GM23248 (cell line): Measurements from ENCODE around the gene MASP1.

Source experiments
- EZH2 ChIP-seq: fragments of 200-600 bp; sonication (generic); IDR thresholded peaks from 2 replicates; pipeline ENCODE4 v1.6.1; 2018; ENCODE audit warnings: antibody characterized with exemption, mild to moderate bottlenecking; ENCODE audit not compliant: insufficient read depth, poor library complexity, severe bottlenecking
- EZH2phosphoT487 ChIP-seq: fragments of 200-600 bp; sonication (generic); IDR thresholded peaks from 2 replicates; pipeline ENCODE4 v1.6.1; 2018; ENCODE audit warnings: antibody characterized with exemption, moderate library complexity, mild to moderate bottlenecking, low read depth; ENCODE audit not compliant: insufficient read depth

DNA sequence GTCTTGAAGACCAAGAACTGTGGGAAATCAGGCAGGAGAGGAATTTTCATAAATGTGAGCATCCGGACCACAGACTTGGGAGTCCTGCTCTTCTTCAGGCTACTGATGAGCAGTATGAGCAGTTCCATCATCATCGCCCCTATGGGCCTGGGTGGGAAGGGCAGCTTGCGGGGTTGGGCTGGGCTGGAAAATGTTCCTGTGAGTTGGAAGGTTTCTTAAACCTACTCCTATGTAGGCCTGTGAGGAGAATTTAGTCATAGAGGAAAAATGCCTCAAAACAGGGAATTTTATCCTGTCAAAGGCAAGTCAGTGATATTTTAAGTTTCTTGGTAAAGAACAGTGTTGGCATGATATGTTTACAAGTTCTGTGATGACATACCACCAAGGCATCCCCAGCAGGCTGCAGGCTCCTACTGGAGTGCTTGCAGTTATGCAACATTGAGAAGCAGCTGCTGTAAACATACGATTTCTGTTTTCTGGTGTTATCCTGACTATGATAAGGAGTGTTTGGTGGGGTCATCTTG lies 10.3 kb downstream of the MASP1 start:
- TF ChIP-seq EZH2 = no peak
- TF ChIP-seq EZH2phosphoT487 = no peak
